Esophagus muscularis mucosa (tissue), 3 donors: ENCODE measurements around the gene OTX1.

Experiments
- POLR2A ChIP-seq: fragments of 450-650 bp; IDR thresholded peaks from one replicate; pipeline ENCODE4 v1.6.1; 2017; ENCODE audit warnings: antibody characterized with exemption, moderate library complexity, mild to moderate bottlenecking, low read depth
- POLR2AphosphoS5 ChIP-seq, 2 donors: sonication (generic); formaldehyde crosslinking; IDR thresholded peaks; one replicate each; pipeline ENCODE4 v1.6.1; 2017; ENCODE audit warnings: antibody characterized with exemption in 2 of 2
- TF ChIP-seq, protein P1 (sequence below), 3 experiments: fragments of 200-600 bp in 2 of 3; fragments of 450-650 bp in 1 of 3; sonication (generic) in 2 of 3; IDR thresholded peaks; one replicate each; pipeline ENCODE4 v1.5.1; 2017 to 2019; ENCODE audit warnings: antibody characterized with exemption in 3 of 3, mild to moderate bottlenecking in 2 of 3, moderate library complexity in 1 of 3

DNA sequence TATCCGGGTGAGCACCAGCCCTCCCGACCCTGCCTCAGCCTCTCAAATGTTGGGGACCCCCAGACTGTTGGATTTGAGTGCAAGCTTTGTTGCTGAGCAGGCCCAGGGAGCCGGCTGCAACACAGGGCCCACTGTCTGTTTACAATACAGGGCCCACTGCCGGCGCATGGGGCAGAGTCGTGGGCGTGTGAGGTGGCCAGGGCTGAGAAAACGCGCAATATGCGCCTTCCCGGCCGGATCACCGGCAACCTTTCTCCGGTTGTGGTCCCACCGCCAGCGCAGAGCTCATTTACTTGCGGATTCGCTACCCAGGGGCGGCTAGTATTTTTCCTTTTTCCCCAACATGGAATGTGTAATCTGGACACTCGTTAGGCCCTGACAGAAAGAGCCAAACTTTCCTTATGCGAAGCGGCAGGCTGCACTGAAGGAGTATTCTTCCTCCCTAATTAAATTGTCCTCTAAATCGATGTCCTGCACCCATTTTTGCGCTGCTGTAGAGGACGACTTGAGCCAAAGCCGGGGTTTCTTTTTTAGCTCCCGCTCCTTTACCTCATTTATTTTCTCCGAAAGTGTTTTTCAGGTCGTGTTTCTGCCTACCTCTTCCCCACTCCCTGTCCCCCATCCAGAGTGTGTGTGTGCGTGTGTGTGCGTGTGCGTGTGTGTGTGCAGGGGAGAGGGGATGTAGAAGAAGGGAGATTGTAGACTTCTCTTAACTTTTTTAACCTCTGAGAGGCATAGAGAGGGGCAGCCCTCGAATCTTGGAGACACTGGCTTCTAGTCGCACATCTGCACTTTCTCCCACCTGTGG is 2.7 kb downstream of the OTX1 start:
- TF ChIP-seq, protein P1, sequence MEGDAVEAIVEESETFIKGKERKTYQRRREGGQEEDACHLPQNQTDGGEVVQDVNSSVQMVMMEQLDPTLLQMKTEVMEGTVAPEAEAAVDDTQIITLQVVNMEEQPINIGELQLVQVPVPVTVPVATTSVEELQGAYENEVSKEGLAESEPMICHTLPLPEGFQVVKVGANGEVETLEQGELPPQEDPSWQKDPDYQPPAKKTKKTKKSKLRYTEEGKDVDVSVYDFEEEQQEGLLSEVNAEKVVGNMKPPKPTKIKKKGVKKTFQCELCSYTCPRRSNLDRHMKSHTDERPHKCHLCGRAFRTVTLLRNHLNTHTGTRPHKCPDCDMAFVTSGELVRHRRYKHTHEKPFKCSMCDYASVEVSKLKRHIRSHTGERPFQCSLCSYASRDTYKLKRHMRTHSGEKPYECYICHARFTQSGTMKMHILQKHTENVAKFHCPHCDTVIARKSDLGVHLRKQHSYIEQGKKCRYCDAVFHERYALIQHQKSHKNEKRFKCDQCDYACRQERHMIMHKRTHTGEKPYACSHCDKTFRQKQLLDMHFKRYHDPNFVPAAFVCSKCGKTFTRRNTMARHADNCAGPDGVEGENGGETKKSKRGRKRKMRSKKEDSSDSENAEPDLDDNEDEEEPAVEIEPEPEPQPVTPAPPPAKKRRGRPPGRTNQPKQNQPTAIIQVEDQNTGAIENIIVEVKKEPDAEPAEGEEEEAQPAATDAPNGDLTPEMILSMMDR (IDR thresholded peaks at IDR 0.05): no peak
- TF ChIP-seq POLR2A (no peak), POLR2AphosphoS5 (IDR thresholded peaks at IDR 0.05) (no peak)
